Activated CD4-positive, alpha-beta T cell treated with anti-CD3 and anti-CD28 coated beads, Interleukin-2, amount 50 U/mL, for 24 hours (primary cell): Measurements from ENCODE around the gene RER1.

Experiments used
- DNase-seq, 2 donors: peaks; one replicate each; pipeline ENCODE4 v3.0.0-alpha.2; 2020; ENCODE audit warnings: low read depth in 1 of 2, low spot score in 1 of 2

RER1 gene

GRCh38 chr1:2405588-2406295 is 14.1 kb downstream of the RER1 start:
- DNase-seq, result no peak

GRCh38 chr1:2406451-2407041 is 14.9 kb downstream of the RER1 start:
- no peak for DNase-seq

GRCh38 chr1:2407166-2407990 is 15.7 kb downstream of the RER1 start:
- DNase-seq, result no peak

DNA sequence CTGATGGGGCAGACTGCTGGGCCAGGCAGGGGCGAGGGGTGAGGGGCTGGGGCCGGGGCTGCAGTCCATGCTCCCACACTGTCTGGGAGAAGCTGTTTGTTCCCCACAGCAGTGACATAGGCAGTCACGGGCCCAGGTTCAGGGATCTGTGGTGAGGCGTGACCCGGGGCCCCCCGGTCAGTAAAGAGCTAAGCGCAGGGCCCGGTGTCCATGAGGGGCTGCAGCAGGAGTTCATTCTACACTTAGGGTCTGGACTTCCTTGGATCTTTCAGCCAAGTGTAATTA is 16.3 kb downstream of the RER1 start:
- DNase-seq, result no peak

DNA sequence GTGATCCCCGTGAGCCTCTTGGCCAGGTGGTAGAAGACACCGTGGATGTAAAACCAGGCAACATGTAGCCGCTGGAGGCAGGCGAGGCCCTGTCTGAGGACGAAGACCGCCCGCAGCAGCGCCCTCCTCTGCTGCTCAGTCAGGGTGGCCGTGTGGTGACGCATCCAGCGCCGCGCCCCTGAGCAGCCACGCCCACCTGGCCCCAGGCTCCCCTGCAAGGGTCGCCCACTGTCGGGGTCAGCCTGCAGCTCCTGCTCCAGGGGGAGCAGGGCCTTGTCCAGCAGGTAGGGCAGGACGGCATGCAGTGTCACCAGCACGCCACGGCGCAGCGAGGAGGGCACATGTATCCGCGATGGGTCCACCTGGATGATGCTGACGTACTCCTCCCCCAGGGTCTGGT is 16.8 kb downstream of the RER1 start:
- no peak for DNase-seq

GRCh38 chr1:2408859-2409276 is 17.2 kb downstream of the RER1 start:
- DNase-seq, result no peak

GRCh38 chr1:2409745-2410144 is 18.1 kb downstream of the RER1 start:
- DNase-seq, result no peak

GRCh38 chr1:2411801-2412394 is 20.3 kb downstream of the RER1 start:
- no peak for DNase-seq

GRCh38 chr1:2412395-2412772 is 20.7 kb downstream of the RER1 start, which contains the start of gene PEX10:
Gene PEX10 (minus strand): TSS chr1:2412564. CDS start chr1:2412502, 62 bp downstream.
- DNase-seq, result peak; percentile 99

DNA sequence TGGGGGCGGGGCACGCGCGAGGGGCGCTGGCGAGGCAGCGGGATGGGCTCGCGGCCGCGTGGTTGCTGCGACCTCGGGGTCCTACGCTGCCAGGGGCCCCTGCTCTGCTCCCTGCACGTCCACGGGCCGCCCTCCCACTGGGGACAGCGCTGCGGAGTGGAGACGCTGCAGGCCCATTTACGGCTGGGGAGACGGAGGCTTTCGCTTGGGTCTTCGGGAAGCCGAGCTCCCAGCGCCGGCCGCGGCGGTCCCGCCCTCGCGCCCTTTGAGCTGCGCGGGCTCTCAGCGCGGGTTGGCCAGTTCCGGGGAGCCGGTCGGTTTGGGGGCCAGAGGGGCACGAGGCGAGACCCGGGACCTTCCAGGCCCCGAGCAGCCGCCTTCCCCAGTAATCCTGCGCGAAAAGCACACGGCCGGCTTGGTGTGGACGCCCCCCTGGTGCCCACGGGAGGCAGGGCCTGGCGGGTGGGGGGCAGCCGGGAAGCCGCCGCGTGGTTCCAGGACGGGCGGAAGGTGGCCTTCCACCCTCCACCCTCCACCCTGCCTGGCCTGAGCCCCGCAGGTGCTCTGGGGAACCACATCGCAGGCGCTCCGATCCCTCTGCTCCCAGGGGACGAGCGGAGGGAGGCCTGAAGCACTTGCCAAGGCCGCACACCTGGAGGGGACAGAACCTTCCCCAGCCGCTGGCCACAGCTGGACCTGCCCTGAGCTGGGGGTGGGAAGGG is 21.3 kb downstream of the RER1 start:
- no peak for DNase-seq

DNA sequence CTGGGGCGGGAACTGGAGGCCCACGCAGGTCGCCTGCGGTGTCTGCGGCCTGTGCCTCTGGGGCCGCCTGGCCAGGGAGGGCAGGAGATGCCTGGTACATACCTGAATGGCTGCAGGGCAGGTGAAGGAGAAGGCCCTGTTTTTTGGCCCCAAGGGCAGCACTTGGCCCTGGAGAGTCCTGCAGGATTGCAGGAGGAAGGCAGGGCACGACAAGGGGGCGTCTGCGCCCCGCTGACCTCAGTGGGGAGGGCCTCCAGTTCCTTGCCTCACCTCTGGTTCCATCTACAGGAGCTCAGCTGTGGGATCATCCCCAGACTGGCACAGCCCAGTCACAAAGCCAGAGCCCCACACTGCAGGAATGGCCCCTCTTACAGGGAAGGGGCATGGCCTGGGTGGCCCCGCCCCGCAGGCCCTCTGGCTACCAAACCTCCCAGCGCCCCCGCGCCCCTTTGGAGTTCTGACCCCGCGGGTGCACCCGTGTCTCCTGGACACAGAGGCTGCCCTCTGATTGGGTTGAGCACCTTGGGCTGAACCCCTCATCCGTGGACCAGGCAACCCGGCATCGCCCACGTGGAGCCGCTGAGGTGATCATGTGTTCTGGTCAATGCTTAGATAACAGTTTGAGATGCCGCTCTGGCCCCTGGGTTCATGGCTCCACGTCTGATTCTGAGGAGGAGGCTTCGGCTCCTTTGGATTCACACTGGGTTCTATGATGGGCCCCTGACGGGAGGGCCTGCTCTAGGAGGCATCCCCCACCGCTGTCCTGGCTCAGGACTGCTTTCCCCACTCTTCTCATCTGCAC is 22.1 kb downstream of the RER1 start:
- DNase-seq, result no peak

DNA sequence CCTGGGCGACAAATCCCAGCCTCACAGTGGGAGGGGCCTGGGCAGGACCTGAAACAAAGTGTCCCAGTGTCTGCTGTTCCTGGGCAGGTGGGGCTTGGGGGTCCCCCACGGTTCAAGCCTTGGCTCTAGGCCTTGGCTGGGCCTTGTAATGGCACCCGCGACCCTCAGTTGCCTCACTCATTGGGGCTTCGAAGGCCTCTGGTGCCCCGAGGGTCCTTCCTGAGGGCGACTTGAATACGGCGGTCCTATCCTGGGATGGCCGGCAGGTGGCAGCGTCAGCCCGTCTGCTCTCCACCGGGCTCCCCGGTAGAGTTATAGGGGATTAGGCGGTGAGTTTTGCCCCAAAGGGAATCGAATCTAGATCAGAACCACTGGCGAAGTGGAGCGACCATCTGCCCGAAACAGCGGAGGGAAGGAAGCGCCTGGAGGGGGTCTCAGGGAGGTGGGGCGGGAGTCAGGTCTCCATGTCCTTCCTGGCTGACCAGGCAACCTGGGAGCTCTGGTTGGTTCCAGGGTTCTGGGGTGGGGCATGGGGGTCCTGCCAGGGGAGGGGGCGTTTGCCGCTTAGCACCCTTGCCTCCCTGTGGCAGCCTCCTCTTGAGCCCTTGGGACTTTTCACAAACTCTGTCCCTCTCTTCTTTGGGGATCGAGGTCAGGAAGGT is 22.8 kb downstream of the RER1 start:
- peak; percentile 66 to 71 for DNase-seq

- DNase-seq, result no peak
Measured at GRCh38 chr1:2415337-2415736, 23.7 kb downstream of the RER1 start.

DNA sequence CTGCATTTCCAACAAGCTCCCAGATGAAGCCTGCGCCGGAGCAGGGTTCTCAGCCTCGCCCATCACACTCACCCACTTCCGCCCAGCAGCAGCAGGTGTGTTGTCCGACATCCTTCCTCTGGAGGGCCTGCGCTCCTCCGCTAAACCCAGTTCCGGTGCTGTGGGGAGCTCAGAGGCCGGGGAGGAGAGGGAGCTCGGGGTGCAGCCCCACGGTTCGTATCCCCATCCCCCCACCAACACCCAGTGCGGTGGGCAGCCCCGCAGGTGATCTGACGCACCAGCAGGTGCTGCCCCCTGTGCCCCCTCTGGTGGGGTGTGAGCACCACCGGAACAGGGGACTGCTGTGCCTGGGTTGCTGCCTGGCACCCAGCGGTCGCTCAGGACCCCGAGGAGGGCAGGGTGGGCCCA is 24.2 kb downstream of the RER1 start:
- DNase-seq, result peak in 1 of 2 donors; percentile 21

DNA sequence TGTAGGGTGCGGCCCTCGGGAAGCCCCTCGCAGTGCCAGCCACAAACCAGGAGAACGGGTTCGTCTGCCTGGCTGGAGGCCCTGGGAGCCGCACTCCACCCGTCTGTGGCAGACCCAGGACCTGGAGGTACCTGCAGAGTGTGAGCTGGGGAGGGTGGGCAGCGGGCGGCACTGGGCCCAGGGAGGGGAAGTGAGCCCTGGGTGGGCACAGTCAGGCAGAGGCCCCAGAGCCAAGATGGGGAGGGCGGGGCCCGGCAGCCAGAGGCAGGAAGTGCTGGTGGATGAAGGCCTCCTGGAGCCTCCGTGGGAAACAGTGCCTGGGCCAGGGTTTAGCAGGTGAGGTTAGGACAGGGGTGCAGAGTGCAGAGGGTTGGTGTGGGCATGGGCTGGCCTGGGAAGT is 24.8 kb downstream of the RER1 start:
- no peak for DNase-seq

- no peak for DNase-seq
Measured at GRCh38 chr1:2417083-2417832, 25.6 kb downstream of the RER1 start.

GRCh38 chr1:2417833-2418225 is 26.2 kb downstream of the RER1 start:
- no peak for DNase-seq

DNA sequence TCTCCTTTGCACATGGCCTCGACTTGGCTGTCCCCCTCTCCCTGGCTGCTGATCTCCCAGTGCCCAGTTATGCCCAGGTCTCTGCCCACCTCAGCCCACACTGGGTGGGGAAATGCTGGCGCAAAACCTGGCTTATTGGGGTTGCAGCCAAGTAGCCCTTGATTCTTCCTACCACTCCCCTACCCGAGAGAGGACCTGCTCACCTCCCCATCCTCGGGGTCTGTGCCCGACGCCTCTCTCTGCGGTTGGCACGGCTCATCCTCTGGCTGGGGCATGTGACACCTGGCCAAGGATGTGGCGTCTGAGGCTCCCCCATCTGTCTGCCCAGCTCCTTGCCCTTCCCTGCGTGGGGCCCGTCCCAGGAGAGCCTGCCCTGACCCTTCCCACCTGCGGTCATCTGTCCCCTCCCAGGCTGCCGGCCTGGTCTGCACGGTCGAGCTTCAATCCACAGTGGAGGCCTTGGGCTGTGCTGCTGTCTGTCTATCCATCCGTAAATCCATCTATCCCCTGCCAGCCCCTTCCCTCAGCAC is 27.2 kb downstream of the RER1 start:
- DNase-seq, result no peak

DNA sequence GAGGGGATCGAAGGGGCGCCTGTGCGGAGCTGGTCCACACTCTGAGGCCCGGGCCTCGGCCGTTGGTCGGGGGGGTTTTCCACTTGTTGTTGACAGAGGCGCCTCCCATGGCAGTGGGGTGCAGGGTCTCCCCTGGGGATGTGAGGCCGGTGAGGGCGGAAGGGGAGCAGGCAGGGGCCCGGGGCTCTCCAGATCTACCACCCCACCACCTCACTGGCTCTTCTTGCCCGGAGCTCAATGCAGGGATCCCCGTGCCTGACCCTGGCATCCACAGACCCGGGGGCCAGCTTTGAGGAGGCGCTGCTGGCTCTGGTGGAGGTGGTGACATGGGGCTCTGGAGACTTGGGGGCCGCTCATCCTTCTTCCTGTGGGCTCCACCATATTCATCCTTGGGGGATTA is 27.8 kb downstream of the RER1 start:
- DNase-seq, result no peak
